ENCODE measurements around the gene IL1R2.

GRCh38 chr2:102043560-102043959, 51.8 kb downstream of the IL1R2 start:
- TF ChIP-seq EZH2 (IDR thresholded peaks at IDR 0.05; ENCODE audit: insufficient read depth, poor library complexity, severe bottlenecking) = no peak
- TF ChIP-seq EZH2phosphoT487 (IDR thresholded peaks at IDR 0.05; ENCODE audit: insufficient read depth, low read depth) = no peak
